ENCODE measurements around the gene DNAH3. TPM values are rescaled to one million over a fixed set of nuclear protein-coding genes. Genes with fewer than 3 reads are reported as not detected.

The DNAH3 gene
- total and polyA plus RNA-seq, 8 donors = 0.03 TPM; not detected in 7

DNA sequence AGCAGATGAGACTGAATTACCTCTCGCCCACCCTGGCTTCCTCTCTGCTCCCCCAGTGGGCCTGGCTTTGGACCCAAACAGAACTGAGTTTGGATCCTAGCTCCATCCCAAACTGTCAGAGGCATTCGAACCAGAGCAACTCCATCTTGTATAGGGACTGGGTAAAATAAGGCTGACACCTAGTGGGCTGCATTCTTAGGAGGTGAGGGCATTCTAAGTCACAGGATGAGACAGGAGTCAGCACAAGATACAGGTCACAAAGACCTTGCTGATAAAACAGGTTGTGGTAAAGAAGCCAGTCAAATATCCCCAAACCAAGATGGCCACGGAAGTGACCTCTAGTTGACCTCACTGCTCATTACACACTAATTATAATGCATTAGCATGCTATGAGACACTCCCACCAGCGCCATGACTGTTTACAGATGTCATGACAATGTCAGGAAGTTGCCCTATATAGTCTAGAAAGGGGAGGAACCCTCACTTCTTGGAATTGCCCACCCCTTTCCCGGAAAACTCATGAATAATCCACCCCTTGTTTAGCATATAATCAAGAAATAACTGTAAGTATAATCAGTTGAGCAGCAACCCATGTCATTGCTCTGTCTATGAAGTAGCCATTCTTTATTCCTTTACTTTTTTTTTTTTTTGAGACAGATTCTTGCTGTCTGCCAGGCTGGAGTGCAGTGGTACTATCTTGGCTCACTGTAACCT, 205.6 kb downstream of the DNAH3 start:
- TF ChIP-seq CTCF (IDR thresholded peaks at IDR 0.05) = no peak
- Histone ChIP-seq H3K36me3 (no peaks in the 10 kb centered on the region), H3K4me3 (no peak overlapping the region), H3K4me1 (no peaks in the 10 kb centered on the region), H3K27me3 (no peaks in the 10 kb centered on the region), H3K27ac (no peak overlapping the region), H3K9me3 (no peaks in the 10 kb centered on the region)
- intact Hi-C loops (cut with DNase I) = loop anchor here in 1 of 3 donors (10.0 kb wide), 1 partner anchor 140 kb away; no protein-coding TSS in a partner anchor
- DNase-seq (no peak), FAIRE-seq (no peak), ATAC-seq (peak in 1 of 4 donors; percentile 25)
- WGBS, 2 donors = 68% methylated on average over 5 of the region's 5 CpGs

- 65 to 77% methylated on average over 4 of the region's 4 CpGs for WGBS, 2 donors
- H3K4me1 ChIP-seq = no peaks in the 10 kb centered on the region
- H3K27ac ChIP-seq = no peak overlapping the region
- no peak overlapping the region for H3K4me3 ChIP-seq
- H3K9me3 ChIP-seq = no peaks in the 10 kb centered on the region
- intact Hi-C loops (cut with DNase I) = loop anchor here in 1 of 3 donors (10.0 kb wide), 1 partner anchor 143 kb away; no protein-coding TSS in a partner anchor
- H3K36me3 ChIP-seq = no peaks in the 10 kb centered on the region
- ATAC-seq = no peak
- H3K27me3 ChIP-seq = no peaks in the 10 kb centered on the region
- TF ChIP-seq CTCF (IDR thresholded peaks at IDR 0.05) = no peak
- no peak for DNase-seq
- no peak for FAIRE-seq
Observed at GRCh38 chr16:20942256-20942655, 208.4 kb downstream of the DNAH3 start.

- no peak overlapping the region for H3K27ac ChIP-seq
- H3K9me3 ChIP-seq = no peaks in the 10 kb centered on the region
- no peaks in the 10 kb centered on the region for H3K36me3 ChIP-seq
- WGBS, 2 donors = 92 to 93% methylated on average over 6 of the region's 6 CpGs
- no peak overlapping the region for H3K4me3 ChIP-seq
- DNase-seq = no peak
- no peak for ATAC-seq
- TF ChIP-seq CTCF (IDR thresholded peaks at IDR 0.05) = no peak
- intact Hi-C loops (cut with DNase I) = loop anchor here in 1 of 3 donors (10.0 kb wide), 1 partner anchor 143 kb away; no protein-coding TSS in a partner anchor
- no peaks in the 10 kb centered on the region for H3K4me1 ChIP-seq
- H3K27me3 ChIP-seq = no peaks in the 10 kb centered on the region
- no peak for FAIRE-seq
Observed at GRCh38 chr16:20941636-20941926, 209.1 kb downstream of the DNAH3 start.

- Histone ChIP-seq H3K4me3 (no peak overlapping the region), H3K4me1 (no peaks in the 10 kb centered on the region), H3K9me3 (no peaks in the 10 kb centered on the region), H3K27ac (no peak overlapping the region), H3K27me3 (no peaks in the 10 kb centered on the region), H3K36me3 (no peaks in the 10 kb centered on the region)
- ATAC-seq (no peak), FAIRE-seq (no peak), DNase-seq (no peak)
- intact Hi-C loops (cut with DNase I) = loop anchor here in 1 of 3 donors (10.0 kb wide), 1 partner anchor 144 kb away; no protein-coding TSS in a partner anchor
- TF ChIP-seq CTCF (IDR thresholded peaks at IDR 0.05) = no peak
- 63 to 80% methylated on average over 6 of the region's 6 CpGs for WGBS, 2 donors
Observed at GRCh38 chr16:20940871-20941635, 209.6 kb downstream of the DNAH3 start.

DNA sequence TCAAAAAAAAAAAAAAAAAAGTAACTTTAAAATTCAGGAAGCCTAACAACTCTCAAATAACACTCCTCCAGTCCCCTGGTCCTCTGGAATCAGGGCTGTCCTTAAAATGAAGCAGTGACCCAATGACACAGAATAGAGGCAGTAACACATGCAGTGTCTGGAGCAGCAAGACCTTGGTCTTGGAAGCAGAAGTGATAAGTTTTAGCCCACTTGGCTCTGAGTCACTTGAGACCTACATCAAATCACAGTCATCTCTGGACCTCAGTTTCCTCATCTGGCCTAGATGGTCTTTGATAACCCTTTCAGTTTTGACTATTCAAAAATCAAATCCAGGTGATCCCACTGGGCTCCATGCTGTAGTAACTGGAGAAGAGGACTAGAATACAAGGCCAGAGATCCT, 211.0 kb downstream of the DNAH3 start:
- Histone ChIP-seq H3K9me3 (no peaks in the 10 kb centered on the region), H3K4me3 (no peak overlapping the region), H3K27ac (no peak overlapping the region), H3K36me3 (no peaks in the 10 kb centered on the region), H3K4me1 (no peaks in the 10 kb centered on the region), H3K27me3 (no peaks in the 10 kb centered on the region)
- FAIRE-seq (no peak), DNase-seq (no peak), ATAC-seq (no peak)
- intact Hi-C loops (cut with DNase I) = loop anchor here in 1 of 3 donors (10.0 kb wide), 1 partner anchor 145 kb away; no protein-coding TSS in a partner anchor
- TF ChIP-seq CTCF (IDR thresholded peaks at IDR 0.05) = no peak
